GM18870 (cell line): ENCODE results near the gene NFIB.

Source experiments
- ATAC-seq: cut with Tn5 transposase; IDR thresholded peaks from one replicate; pipeline ENCODE4 v1.9.1; 2021; ENCODE audit warnings: moderate library complexity; ENCODE audit not compliant: unreplicated experiment

The NFIB gene

DNA sequence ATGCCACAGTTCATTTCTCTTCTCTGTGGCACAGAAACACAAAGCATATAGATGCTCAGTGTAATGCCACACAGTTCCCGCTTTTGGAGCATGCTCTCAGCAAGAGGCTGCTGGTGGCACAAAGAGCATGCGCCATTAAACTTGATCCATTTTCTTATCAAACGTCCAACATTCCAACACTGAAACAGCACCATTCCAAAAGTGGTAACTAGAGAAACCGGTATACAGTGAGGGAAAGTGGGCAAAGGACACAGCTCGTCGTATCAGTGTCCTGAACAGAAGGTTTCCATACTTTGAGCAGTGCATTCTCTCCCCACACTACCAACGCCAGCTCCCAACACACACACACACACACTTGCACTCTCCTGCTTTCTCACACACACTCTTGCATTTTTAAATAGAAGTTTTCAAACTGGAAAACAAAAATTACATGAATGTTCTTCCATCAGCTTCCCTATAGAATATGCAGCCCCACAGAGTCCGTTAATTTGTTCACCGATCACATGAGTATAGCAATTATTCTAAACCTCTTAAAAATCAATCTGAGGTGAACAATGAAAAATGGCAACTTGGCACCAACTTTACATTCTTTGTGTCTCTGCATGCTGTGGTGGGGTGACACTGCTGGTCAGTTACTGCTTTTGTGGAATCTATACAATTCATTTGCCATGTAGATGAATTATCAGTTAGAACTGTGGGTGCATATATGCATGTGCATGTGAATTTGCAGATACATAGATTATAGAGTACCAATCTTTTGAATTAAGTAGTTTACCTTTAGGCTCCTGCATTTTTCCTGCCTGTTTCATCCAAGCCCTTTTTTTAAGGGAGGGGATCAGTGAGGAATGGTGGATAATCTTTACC is 5.7 kb downstream of the NFIB start:
- no peak for ATAC-seq

DNA sequence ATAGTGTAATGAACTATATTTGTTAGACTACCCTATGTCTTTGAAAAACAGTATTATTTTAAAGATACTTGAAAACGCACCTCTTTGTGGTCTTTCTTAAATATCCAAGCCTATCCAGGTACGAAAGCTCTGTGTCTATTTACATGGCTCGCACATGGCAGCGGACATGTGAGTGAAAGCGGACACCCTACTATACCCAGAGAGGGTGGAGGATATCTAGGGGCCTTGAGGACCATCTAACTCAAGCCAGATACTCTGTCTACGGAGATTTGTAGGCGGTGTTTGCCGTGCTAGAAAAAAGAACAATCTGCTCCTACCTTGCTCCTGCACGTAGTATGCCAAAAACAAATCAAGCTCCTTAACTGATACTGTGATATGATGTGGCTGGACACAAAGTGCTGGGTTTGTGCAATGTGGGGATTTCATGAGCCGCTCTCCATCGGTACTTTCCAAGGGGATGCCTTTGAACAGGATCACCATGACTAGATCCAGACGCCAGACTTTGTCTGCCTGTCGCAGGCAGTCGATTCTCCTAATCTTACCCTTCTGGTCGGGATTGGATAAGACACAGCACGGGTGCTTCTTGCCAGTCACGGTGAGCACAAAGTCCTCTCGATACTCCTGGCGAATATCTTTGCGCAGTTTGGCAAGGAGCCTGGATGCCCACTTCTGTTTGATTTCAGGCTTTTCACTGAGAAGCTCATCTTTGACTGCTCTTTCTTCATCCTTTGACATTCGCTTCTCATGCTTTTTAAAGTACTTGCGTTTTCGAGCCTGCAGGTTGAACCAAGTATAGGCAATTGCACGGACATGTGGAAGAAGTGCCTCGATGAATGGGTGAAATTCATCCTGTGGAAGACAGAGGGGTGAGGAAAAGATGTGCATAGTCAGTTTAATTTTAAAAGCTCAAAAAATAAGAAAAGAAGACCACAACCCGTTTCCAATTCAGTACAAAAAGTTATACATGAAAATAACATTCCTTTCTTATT is 7.0 kb downstream of the NFIB start:
- no peak for ATAC-seq

DNA sequence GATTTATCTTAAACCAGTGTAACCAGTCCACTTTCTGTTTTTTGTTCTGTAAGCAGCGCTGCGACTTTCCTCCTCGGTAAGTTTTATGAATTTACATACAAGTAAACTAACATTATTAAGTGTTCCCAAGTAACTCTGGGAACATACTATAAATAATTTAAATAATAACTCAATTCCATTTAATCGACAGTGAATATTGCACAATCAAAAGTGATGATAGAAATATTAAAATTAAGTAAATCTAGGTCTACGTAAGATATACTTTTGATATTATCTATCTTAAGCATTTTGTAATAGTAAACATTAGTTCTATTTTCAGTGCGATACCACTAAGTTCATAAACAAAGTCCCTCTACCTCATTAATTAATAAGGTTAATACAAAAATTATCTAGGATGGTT is 7.8 kb downstream of the NFIB start:
- no peak for ATAC-seq

- no peak for ATAC-seq
These were observed 9.7 kb downstream of the NFIB start for GRCh38 chr9:14304259-14304658.

DNA sequence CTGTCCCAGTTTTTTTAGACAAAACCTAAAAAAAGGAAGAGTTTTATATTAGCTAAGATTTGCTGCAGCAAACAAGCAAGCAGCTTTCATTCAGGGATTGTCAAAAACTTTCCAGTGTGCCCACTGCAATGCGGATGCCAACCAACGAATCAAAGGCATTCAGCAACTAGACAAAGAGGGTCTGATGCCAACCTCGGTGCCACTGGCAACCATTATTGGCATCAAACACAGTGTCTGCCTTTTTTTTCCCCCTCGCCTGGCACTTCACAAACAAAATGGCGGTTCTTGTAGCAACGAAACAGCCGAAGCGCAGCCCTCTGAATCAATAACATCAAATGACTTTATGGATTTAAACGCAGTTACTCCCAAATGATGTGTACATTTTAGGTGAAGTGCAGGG is 10.4 kb downstream of the NFIB start:
- ATAC-seq, result no peak

DNA sequence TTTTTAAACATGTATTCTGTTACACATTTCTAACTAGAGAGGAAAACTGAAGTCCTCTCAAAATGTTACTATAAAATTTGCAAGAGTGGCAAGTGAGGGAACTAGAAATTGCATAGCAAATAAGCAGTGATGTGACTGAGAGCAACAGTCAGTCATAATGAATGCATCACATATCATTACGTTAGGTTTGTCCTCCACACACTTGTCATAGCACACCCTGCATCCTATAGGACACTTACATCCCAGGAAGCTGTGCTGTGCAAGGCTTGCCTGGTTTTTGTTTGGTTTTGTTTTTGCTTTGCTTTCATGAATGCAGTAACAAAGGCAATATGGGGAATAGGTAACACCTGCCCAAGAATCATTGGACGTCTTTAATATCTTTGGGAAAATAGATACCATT is 10.8 kb downstream of the NFIB start:
- ATAC-seq, result no peak

DNA sequence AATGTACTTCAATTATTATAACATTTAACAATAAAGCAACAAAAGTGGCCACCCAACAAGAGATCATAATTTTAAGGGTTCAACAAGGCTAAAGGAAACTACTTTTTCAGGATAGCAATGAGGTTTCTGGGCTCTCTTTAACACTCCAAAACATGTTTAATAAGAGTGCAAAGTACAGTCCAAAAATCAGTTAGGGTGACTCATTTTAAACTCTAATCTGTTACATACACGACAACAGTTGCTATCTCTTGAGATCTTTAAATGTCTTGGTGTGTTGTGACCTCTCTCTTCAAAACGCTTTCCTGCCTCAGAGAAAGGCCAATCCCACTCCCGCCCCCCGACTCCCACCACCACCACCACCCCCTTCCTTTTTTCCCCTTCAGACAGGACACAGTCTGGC is 11.5 kb downstream of the NFIB start:
- no peak for ATAC-seq

DNA sequence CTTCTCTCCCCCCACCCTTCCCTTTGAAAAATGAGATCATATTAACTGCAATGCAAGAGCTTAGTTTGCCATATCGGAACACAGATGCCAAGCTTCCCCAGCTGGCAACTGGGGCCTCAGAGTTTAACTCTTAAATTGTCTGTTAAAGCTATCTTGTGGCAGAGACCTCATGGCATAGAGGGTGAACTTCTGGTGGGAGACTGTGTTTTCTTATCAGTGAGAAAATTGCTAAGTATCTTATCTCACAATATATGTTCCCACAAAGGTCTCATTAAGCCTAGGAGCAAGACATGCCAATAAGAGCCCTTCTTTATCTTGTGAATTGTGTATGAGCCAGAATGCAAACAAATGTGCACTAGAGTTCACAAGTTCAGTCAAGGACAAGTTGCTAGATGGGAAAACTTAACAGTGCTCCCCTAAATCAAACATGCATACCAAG is 12.3 kb downstream of the NFIB start:
- ATAC-seq, result no peak

DNA sequence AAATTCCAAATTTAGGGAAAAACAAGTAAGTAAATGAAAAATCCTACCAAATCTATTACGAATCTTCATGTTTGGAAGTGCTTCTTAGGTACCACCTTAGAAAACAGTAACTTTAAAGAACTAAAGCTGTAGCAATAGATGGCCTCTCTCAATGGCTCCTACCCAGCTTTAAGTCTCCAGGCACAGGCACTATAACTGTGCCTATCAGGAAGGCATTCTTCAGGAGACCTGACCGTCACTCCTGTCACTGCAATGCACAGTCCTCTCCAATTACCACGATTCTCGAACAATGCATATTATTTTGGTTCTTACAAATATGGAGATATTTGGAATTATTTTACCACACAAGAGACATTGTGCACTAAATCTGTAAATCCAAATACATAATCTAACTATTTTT is 12.9 kb downstream of the NFIB start:
- no peak for ATAC-seq

DNA sequence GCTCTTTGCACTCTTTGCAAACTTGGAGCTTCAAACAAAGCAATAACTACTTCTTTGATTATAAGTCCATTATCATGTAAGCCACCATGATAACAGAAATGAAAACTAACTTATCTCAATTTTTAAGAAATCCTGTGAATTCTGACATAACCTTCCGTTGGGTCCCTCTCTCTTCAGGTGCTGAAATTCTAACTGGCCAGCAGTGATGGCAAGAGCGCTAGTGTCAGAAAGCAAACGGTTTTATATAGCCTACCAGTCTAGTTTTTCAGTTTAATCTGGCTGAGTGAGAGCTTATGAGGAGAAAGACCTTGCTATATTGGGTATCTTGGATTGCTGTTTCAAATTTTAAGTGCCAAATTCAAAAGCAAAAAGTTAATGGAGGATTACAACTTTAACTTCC is 13.4 kb downstream of the NFIB start:
- no peak for ATAC-seq

- ATAC-seq, result no peak
These were observed 13.9 kb downstream of the NFIB start for GRCh38 chr9:14300040-14300439.

GRCh38 chr9:14298601-14299022 is 15.3 kb downstream of the NFIB start:
- ATAC-seq, result no peak

DNA sequence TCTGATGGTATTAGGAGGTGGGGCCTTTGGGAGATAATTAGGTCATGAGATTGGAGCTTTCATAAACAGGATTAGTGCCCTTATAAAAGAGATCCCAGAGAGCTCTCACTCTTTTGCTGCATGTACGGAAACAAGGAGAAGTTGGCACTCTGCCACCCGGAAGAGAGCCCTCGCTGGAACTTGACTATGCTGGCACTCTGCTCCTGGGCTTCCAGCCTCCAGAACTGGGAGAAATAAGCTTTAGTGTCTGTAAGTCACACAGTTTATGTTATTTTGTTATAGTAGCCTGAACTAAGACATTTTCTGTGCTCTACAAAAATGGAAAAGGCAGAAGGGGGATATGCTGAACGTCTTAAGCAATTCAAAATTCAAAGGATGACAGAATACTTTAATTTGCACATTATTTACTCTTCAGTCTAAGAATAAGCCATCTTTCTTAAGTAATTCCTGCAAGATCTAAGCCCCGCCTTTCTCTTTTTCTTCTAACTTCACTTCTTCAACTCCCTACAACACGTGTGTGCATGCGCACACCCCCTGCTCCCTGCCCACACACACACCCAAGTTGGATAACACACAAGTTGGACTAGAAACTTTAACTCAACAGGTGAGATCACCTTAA is 17.3 kb downstream of the NFIB start:
- no peak for ATAC-seq

GRCh38 chr9:14294659-14295058 is 19.3 kb downstream of the NFIB start:
- no peak for ATAC-seq

GRCh38 chr9:14293801-14294200 is 20.1 kb downstream of the NFIB start:
- ATAC-seq, result no peak

GRCh38 chr9:14292181-14292739 is 21.7 kb downstream of the NFIB start:
- no peak for ATAC-seq

GRCh38 chr9:14289916-14290315 is 24.0 kb downstream of the NFIB start:
- no peak for ATAC-seq

DNA sequence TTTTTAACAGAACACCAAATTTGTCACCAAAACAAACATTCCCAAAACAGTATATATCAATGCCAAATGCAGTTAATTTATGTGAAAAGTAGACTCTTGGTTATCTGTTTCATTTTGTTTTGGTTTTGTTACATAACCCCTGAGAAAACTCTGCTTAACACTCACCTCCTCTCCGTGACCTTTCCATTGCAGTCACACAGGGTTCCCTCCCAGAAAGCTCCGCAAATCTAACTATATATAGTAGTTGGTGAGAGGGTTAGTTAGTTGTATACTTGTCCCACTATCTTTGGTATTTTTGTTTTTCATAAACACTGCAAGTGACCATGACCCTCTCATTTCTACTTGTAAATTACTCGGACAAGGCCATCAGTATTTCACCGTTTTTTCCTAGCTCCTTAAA is 25.5 kb downstream of the NFIB start:
- ATAC-seq, result no peak

DNA sequence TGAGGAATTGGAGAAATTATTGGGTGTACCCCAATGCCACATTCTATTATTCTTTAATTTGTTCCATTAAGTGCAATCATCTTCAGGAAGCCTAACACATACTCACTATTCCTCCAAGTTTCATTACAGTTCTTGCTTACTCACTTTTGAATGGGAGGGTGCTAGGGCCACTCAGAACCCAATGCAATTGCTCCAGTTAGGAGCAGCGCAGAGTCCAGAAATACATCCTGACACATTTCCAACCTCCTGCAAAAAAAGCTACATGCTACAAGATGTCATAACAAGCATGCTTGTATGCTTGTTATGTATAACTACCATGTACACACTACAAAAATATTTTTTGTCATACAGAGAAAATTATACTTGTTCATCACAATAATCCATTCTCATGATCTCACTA is 27.8 kb downstream of the NFIB start:
- ATAC-seq, result no peak

GRCh38 chr9:14283276-14283675 is 30.7 kb downstream of the NFIB start:
- no peak for ATAC-seq

GRCh38 chr9:14281876-14282275 is 32.1 kb downstream of the NFIB start:
- no peak for ATAC-seq
